ENCODE data around the gene RTL5. TPM values are rescaled to one million over a fixed set of nuclear protein-coding genes. Genes with fewer than 3 reads are reported as not detected.

The RTL5 gene
- total and polyA plus RNA-seq, 2 experiments from 2014 or later, result 0.31 to 0.94 TPM

- ATAC-seq (no peak), DNase-seq (ENCODE audit: low spot score) (no peak)
- H3K27ac ChIP-seq (ENCODE audit: low read depth), result no peak overlapping the region
- H3K79me2 ChIP-seq (replicated peaks; ENCODE audit: insufficient read depth), result no peaks in the 10 kb centered on the region
- Mint-ChIP-seq H3K27ac (no peak overlapping the region), H3K27me3 (ENCODE audit: insufficient read depth, low read depth, poor library complexity) (peaks cover 33% of the 10 kb centered on the region), H3K4me3 (no peak overlapping the region), H3K9me3 (peaks cover 15% of the 10 kb centered on the region), H3K4me1 (peaks cover 11% of the 10 kb centered on the region), H3K36me3 (ENCODE audit: low read depth) (peaks cover 23% of the 10 kb centered on the region)
- H3K4me2 ChIP-seq, result no peak overlapping the region
- no peak overlapping the region for H3K4me3 ChIP-seq
- H3K36me3 ChIP-seq (ENCODE audit: insufficient read depth), result no peaks in the 10 kb centered on the region
- TF ChIP-seq ZNF331 (CRISPR knock-in tag; IDR thresholded peaks at IDR 0.05; ENCODE audit: low read depth) (no peak), POLR2AphosphoS5 (IDR thresholded peaks at IDR 0.05; ENCODE audit: low read depth) (no peak), ZNF114 (CRISPR knock-in tag; IDR thresholded peaks at IDR 0.05) (no peak), STAT1 (IDR thresholded peaks at IDR 0.05; ENCODE audit: unreplicated experiment) (no peak), EZH2phosphoT487 (IDR thresholded peaks at IDR 0.05; ENCODE audit: unreplicated experiment) (no peak), CREB1 (CRISPR knock-in tag; IDR thresholded peaks at IDR 0.05; ENCODE audit: low read depth) (no peak), JUNB (IDR thresholded peaks at IDR 0.05; ENCODE audit: unreplicated experiment) (no peak), NANOG (IDR thresholded peaks at IDR 0.05; ENCODE audit: borderline replicate concordance) (no peak), REST (IDR thresholded peaks at IDR 0.05; ENCODE audit: unreplicated experiment) (no peak), CTCF (conservative IDR thresholded peaks at IDR 0.05; ENCODE audit: low read depth in 2 of 2) (no peak), EZH2 (IDR thresholded peaks at IDR 0.05; ENCODE audit: low read depth, unreplicated experiment) (no peak)
- TF ChIP-seq, protein P1, sequence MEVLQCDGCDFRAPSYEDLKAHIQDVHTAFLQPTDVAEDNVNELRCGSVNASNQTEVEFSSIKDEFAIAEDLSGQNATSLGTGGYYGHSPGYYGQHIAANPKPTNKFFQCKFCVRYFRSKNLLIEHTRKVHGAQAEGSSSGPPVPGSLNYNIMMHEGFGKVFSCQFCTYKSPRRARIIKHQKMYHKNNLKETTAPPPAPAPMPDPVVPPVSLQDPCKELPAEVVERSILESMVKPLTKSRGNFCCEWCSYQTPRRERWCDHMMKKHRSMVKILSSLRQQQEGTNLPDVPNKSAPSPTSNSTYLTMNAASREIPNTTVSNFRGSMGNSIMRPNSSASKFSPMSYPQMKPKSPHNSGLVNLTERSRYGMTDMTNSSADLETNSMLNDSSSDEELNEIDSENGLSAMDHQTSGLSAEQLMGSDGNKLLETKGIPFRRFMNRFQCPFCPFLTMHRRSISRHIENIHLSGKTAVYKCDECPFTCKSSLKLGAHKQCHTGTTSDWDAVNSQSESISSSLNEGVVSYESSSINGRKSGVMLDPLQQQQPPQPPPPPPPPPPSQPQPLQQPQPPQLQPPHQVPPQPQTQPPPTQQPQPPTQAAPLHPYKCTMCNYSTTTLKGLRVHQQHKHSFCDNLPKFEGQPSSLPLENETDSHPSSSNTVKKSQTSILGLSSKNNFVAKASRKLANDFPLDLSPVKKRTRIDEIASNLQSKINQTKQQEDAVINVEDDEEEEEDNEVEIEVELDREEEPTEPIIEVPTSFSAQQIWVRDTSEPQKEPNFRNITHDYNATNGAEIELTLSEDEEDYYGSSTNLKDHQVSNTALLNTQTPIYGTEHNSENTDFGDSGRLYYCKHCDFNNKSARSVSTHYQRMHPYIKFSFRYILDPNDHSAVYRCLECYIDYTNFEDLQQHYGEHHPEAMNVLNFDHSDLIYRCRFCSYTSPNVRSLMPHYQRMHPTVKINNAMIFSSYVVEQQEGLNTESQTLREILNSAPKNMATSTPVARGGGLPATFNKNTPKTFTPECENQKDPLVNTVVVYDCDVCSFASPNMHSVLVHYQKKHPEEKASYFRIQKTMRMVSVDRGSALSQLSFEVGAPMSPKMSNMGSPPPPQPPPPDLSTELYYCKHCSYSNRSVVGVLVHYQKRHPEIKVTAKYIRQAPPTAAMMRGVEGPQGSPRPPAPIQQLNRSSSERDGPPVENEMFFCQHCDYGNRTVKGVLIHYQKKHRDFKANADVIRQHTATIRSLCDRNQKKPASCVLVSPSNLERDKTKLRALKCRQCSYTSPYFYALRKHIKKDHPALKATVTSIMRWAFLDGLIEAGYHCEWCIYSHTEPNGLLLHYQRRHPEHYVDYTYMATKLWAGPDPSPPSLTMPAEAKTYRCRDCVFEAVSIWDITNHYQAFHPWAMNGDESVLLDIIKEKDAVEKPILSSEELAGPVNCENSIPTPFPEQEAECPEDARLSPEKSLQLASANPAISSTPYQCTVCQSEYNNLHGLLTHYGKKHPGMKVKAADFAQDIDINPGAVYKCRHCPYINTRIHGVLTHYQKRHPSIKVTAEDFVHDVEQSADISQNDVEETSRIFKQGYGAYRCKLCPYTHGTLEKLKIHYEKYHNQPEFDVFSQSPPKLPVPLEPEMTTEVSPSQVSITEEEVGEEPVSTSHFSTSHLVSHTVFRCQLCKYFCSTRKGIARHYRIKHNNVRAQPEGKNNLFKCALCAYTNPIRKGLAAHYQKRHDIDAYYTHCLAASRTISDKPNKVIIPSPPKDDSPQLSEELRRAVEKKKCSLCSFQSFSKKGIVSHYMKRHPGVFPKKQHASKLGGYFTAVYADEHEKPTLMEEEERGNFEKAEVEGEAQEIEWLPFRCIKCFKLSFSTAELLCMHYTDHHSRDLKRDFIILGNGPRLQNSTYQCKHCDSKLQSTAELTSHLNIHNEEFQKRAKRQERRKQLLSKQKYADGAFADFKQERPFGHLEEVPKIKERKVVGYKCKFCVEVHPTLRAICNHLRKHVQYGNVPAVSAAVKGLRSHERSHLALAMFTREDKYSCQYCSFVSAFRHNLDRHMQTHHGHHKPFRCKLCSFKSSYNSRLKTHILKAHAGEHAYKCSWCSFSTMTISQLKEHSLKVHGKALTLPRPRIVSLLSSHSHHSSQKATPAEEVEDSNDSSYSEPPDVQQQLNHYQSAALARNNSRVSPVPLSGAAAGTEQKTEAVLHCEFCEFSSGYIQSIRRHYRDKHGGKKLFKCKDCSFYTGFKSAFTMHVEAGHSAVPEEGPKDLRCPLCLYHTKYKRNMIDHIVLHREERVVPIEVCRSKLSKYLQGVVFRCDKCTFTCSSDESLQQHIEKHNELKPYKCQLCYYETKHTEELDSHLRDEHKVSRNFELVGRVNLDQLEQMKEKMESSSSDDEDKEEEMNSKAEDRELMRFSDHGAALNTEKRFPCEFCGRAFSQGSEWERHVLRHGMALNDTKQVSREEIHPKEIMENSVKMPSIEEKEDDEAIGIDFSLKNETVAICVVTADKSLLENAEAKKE (CRISPR knock-in tag; IDR thresholded peaks at IDR 0.05), result no peak
- TF ChIP-seq, protein P2, sequence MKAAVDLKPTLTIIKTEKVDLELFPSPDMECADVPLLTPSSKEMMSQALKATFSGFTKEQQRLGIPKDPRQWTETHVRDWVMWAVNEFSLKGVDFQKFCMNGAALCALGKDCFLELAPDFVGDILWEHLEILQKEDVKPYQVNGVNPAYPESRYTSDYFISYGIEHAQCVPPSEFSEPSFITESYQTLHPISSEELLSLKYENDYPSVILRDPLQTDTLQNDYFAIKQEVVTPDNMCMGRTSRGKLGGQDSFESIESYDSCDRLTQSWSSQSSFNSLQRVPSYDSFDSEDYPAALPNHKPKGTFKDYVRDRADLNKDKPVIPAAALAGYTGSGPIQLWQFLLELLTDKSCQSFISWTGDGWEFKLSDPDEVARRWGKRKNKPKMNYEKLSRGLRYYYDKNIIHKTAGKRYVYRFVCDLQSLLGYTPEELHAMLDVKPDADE (IDR thresholded peaks at IDR 0.05), result no peak
- H3F3A ChIP-seq (replicated peaks; ENCODE audit: low read depth), result no peaks in the 10 kb centered on the region
- no peaks in the 10 kb centered on the region for H4K20me1 ChIP-seq (replicated peaks; ENCODE audit: insufficient read depth)
- H3K27me3 ChIP-seq (ENCODE audit: insufficient read depth), result peaks cover 44% of the 10 kb centered on the region
- H3K4me1 ChIP-seq (ENCODE audit: insufficient read depth), result peaks cover 3% of the 10 kb centered on the region; the same call in 1 of the 2 replicates
- no peaks in the 10 kb centered on the region for H3K9me2 ChIP-seq (ENCODE audit: insufficient read depth)
- H2AFZ ChIP-seq, result no peak overlapping the region
Measured at GRCh38 chrX:72133851-72134546, 2.3 kb upstream of the RTL5 start.

Measured in GM23338 (cell line).